ENCODE results near the gene RASA3. TPM values are rescaled to one million over a fixed set of nuclear protein-coding genes. Genes with fewer than 3 reads are reported as not detected.

The RASA3 gene
- total and polyA plus RNA-seq, 9 of the 15 experiments (the other 6 are each of a cell fraction or from before 2014, with no cell fraction given): 0.72 to 25.3 (median 14.4) TPM

DNA sequence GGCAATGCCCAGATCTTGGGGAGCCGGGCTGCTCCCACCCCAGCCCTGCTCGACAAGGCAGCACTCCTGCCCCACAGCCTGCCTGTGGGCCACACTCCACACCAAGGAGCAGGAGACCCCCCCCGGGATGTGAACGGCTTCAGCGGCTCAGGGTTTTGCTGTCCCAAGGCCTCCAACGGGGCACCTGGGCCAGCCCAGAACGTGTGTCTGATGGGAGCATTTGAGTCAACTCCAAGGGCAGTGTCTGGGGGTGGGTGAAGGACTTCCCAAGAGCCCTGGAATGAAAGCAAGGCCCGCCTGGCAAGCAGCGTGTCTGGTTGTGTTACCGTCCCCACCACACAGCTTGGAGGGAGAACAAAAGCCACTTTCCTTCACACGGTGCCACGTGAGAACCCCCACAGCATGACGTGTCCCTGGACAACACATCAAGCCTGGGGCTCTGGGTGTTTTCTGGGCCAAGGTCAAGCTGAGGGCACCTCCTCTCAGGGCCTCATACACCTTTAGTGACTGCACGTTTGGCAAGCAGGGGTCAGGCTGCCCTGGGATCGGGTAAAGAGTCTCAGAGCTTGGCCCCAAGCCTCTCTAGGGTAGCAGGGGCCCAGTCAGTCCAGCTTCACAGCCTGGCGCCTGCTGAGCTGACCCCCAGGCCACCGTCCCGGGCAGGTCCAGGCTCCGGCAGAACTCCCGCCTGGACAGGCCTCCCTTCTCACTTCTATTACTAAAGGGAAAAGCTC lies 164.5 kb downstream of the RASA3 start:
- BruUV-seq (replicated peaks): no TSS peak
- Histone ChIP-seq H3K9me1 (ENCODE audit: control insufficient read depth, insufficient read depth, low read length) (no peaks in the 10 kb centered on the region), H3K9ac (ENCODE audit: insufficient read depth in 1 of 2, low read depth in 2 of 2, low read length in 2 of 2) (no peak overlapping the region), H3K4me3 (no peak overlapping the region), H3K4me2 (ENCODE audit: insufficient read depth, low read length) (no peak overlapping the region), H4K20me1 (replicated peaks; ENCODE audit: control insufficient read depth, insufficient read depth, low read length) (no peaks in the 10 kb centered on the region), H3K27ac (ENCODE audit: extremely low read depth, low read depth, low read length) (no peak overlapping the region), H3K79me2 (ENCODE audit: control insufficient read depth, insufficient read depth, low read length) (no peaks in the 10 kb centered on the region), H2AFZ (ENCODE audit: low read depth, low read length) (no peak overlapping the region), H3K4me1 (replicated peaks in 1 of 2; ENCODE audit: control insufficient read depth in 2 of 2, insufficient read depth in 2 of 2, low read length in 2 of 2) (peaks cover 0 to 7% of the 10 kb centered on the region in 2 experiments; a peak in 1 of 5 replicates), H3K36me3 (ENCODE audit: control insufficient read depth, insufficient read depth, low read length) (no peaks in the 10 kb centered on the region), H3K27me3 (ENCODE audit: control insufficient read depth in 2 of 2, insufficient read depth in 2 of 2, low read length in 2 of 2) (peaks cover 0 to 13% of the 10 kb centered on the region in 2 experiments; a peak in 3 of 5 replicates), H3K9me3 (replicated peaks; ENCODE audit: control insufficient read depth, insufficient read depth, low read depth, low read length) (no peaks in the 10 kb centered on the region)
- ATAC-seq (no peak), DNase-seq (ENCODE audit: extremely low read depth in 1 of 4, low spot score in 3 of 4) (no peak), FAIRE-seq (no peak)
- WGBS (ENCODE audit: insufficient coverage, low coverage, missing lambda C conversion rate): 43% methylated on average over 10 of the region's 20 CpGs
- in situ Hi-C loops (cut with MboI) (no loop called here), intact Hi-C loops (cut with micrococcal nuclease) (no loop called here)
- TF ChIP-seq MTA1 (IDR thresholded peaks at IDR 0.05; ENCODE audit: borderline replicate concordance) (no peak), MCM5 (IDR thresholded peaks at IDR 0.05; ENCODE audit: low read depth) (no peak), ZNF518B (CRISPR knock-in tag; IDR thresholded peaks at IDR 0.05) (no peak), MXI1 (IDR thresholded peaks at IDR 0.05; ENCODE audit: low read depth, low read length) (no peak), EWSR1 (IDR thresholded peaks at IDR 0.05; ENCODE audit: borderline replicate concordance, low read depth, partially characterized antibody) (no peak), CSDE1 (IDR thresholded peaks at IDR 0.05) (no peak), MCM7 (IDR thresholded peaks at IDR 0.05) (no peak), CBX3 (IDR thresholded peaks at IDR 0.05; ENCODE audit: borderline replicate concordance in 1 of 2, low read length in 2 of 2) (no peak), EGR1 (conservative IDR thresholded peaks at IDR 0.05) (no peak), ZNF431 (CRISPR knock-in tag; IDR thresholded peaks at IDR 0.05) (no peak), ZNF232 (CRISPR knock-in tag; IDR thresholded peaks at IDR 0.05) (no peak), ZNF197 (CRISPR knock-in tag; IDR thresholded peaks at IDR 0.05; ENCODE audit: low read depth) (no peak), SMARCA4 (IDR thresholded peaks at IDR 0.05) (no peak), TRIM28 (IDR thresholded peaks at IDR 0.05) (no peak), SREBF1 (IDR thresholded peaks at IDR 0.05; ENCODE audit: borderline replicate concordance, low read depth, low read length) (no peak), TAF1 (IDR thresholded peaks at IDR 0.05; ENCODE audit: control insufficient read depth, extremely low read depth, insufficient read depth, low read length, severe bottlenecking) (no peak), CBX5 (IDR thresholded peaks at IDR 0.05; ENCODE audit: borderline replicate concordance, low read depth) (no peak), RAD21 (CRISPR knock-in tag; conservative IDR thresholded peaks at IDR 0.05 in 1 of 2, IDR thresholded peaks at IDR 0.05 in 1 of 2) (no peak), FOXK1 (CRISPR knock-in tag; IDR thresholded peaks at IDR 0.05; ENCODE audit: borderline replicate concordance) (no peak)
- POLR2A ChIA-PET: no interaction called here
- CTCF ChIA-PET (ENCODE audit: low intra/inter-chr PET ratio): no interaction called here

All from K562 (cell line).